T-helper 1 cell treated with Interleukin-12 subunit alpha and Interleukin-12 subunit beta and Interleukin-4 antibody, amounts not matched to agents 30 μg/mL and 1 μg/mL, for 36 hours (primary cell): ENCODE data around the gene RBM10.

Source experiments
- H3K27ac Mint-ChIP-seq: one replicate; pipeline ENCODE4 v1.8.0; 2021; ENCODE audit warnings: mild to moderate bottlenecking, mixed read lengths
- H3K27me3 Mint-ChIP-seq: one replicate; pipeline ENCODE4 v1.8.0; 2021; ENCODE audit warnings: low read depth, mixed read lengths
- H3K36me3 Mint-ChIP-seq: one replicate; pipeline ENCODE4 v1.8.0; 2021; ENCODE audit warnings: low read depth, mixed read lengths
- H3K4me1 Mint-ChIP-seq: one replicate; pipeline ENCODE4 v1.8.0; 2021; ENCODE audit warnings: low read depth, mixed read lengths
- H3K4me3 Mint-ChIP-seq: one replicate; pipeline ENCODE4 v1.8.0; 2021; ENCODE audit warnings: mild to moderate bottlenecking, moderate library complexity, mixed read lengths
- H3K9me3 Mint-ChIP-seq: one replicate; pipeline ENCODE4 v1.8.0; 2021; ENCODE audit warnings: mixed read lengths

The RBM10 gene

DNA sequence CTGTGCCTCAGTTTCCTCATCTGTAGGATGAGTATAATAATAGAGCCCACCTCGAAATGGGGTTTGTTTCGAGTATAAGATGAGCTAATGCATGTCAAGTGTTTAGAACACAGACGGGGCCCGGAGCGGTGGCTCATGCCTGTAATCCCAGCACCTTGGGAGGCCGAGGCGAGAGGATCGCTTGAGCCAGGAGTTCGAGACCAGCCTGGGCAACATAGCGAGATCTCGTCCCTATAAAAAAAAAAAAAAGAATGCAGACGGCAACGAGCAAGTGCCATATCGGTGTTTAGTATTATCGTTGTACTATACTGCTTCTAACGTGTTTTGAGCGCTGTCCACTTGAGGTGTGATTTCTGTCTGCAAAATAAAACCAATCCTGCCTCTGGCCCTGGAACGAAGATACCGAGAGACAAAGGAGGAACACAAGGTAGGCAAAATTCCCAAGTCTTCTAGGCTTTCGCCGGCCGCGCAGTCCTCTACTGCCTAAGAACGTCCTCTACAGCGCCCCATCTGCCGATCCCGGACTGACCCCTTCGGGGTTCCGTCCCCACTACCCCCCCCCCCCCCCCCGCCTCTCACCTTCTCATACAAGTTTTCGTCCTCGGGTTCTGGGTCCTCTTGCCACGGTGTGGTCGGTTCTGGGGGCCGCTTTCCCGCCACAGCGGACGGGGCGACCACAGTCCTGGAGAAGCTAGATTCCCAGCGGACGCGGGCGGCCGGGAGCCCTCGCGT lies 961 bp upstream of the RBM10 start:
- H3K9me3 Mint-ChIP-seq: no peaks in the 10 kb centered on the region
- peaks cover 25% of the 10 kb centered on the region for H3K4me1 Mint-ChIP-seq
- peak overlapping the region; percentile 97 for H3K4me3 Mint-ChIP-seq
- peak overlapping the region; percentile 99 for H3K27ac Mint-ChIP-seq
- H3K27me3 Mint-ChIP-seq: no peaks in the 10 kb centered on the region
- H3K36me3 Mint-ChIP-seq: peaks cover 34% of the 10 kb centered on the region

DNA sequence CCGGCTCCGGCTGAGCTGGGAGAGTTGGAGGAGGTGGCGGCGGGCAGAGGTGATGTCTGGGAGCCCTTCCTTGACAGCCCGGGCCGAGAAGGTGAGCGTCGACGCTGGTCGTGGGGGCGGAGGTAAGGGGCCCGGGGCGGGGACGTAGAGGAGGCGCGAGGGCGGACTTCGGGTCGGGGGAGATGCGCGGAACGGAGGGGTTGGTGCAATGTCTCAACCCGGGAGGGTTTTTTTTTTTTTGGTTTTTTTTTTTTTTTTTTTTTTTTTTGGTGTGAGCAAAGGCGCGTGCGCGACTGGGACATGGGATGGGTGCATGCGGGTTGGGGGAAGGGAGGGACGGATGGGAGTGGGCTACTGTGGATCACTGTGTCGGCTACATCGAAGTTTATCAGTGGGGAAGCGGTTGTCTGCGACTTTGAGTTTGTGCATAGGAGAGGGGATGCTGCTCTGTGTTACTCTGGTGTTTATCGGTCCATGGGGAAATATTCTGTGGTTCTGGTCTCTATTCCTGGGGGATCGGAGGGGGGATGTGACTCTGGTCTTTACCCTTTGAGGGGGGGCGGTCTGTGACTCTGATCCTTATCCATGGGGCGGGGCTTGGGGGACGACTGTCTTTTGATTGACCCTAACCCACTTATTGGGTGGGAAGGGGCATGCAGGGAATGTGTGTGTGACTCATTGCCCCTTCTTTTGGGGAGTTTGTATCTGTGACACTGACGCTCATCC lies 537 bp downstream of the RBM10 start:
- H3K4me3 Mint-ChIP-seq: peak overlapping the region; percentile 97
- H3K4me1 Mint-ChIP-seq: peaks cover 22% of the 10 kb centered on the region
- peak overlapping the region; percentile 99 for H3K27ac Mint-ChIP-seq
- no peaks in the 10 kb centered on the region for H3K27me3 Mint-ChIP-seq
- H3K36me3 Mint-ChIP-seq: peaks cover 37% of the 10 kb centered on the region
- H3K9me3 Mint-ChIP-seq: no peaks in the 10 kb centered on the region

- H3K36me3 Mint-ChIP-seq: peaks cover 33% of the 10 kb centered on the region
- H3K9me3 Mint-ChIP-seq: no peaks in the 10 kb centered on the region
- H3K27ac Mint-ChIP-seq: peak overlapping the region; percentile 99
- H3K4me3 Mint-ChIP-seq: peak overlapping the region; percentile 97
- H3K4me1 Mint-ChIP-seq: peaks cover 21% of the 10 kb centered on the region
- no peaks in the 10 kb centered on the region for H3K27me3 Mint-ChIP-seq
These were observed 1.3 kb downstream of the RBM10 start for GRCh38 chrX:47146121-47146935.

DNA sequence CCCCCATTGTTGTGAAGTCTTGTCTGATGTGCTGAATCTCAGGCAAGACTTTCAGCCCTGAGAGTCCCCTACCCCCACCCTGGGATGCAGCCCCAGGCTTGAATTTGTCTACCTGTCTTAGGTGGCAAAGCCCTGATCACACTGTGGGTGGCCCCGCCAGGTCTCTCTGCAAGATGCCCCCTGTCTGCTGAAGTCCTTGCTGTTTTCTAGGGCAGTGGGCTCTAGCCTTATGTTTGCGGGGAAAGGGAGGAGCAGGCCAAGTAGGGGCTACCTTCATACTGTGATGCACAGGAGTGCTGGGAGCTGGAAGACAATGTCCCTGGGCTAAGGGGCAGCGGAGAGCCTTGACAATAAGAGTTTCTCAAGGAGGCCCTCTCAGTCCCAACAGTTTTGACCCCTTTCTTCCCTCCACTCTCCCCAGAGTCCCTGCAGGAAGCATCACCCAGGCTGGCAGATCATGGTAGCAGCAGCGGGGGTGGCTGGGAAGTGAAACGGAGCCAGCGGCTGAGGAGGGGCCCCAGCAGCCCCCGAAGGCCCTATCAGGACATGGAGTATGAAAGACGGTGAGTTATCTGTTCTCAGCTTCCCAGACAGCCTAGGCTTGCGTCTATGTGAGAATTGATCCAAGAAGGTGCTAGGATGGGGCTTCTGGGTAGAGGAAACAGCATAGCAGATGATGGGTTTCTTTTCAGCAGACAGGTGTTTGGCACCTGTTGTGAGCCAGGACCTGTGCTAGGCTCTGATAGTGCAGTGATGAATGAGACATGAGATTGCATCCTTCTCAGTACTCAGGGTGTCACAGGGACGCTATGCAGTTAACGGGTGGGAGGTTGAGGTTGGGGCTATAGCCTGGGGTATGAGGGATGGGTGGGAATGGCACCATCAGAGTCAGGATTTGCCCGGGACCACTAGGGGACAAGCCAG lies 2.2 kb downstream of the RBM10 start:
- no peaks in the 10 kb centered on the region for H3K9me3 Mint-ChIP-seq
- no peaks in the 10 kb centered on the region for H3K27me3 Mint-ChIP-seq
- no peak overlapping the region for H3K4me3 Mint-ChIP-seq
- H3K4me1 Mint-ChIP-seq: peaks cover 21% of the 10 kb centered on the region
- H3K27ac Mint-ChIP-seq: peak overlapping the region; percentile 31
- peaks cover 30% of the 10 kb centered on the region for H3K36me3 Mint-ChIP-seq

GRCh38 chrX:47148946-47149345 lies 3.9 kb downstream of the RBM10 start:
- Mint-ChIP-seq H3K27ac (no peak overlapping the region), H3K36me3 (peaks cover 25% of the 10 kb centered on the region), H3K27me3 (no peaks in the 10 kb centered on the region), H3K9me3 (no peaks in the 10 kb centered on the region), H3K4me3 (no peak overlapping the region), H3K4me1 (peaks cover 13% of the 10 kb centered on the region)

DNA sequence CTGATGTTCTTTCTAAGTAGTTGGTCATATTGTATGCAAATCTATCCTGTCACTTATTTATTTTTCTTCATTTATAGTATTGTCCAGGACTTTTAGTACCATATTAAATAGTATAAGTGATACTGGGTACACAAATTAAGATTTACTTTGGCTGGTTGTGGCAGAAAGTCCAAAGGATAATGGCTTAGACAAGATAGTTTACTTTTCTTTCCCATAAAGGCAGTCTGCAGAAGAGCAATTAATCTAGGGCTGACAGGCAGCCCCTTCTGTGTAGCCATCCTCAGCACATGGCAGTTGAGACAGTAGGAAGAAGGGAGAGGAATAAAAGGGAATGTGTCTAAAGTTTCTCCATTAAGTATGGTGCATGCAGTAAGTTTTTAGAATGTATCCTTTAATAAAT lies 6.4 kb downstream of the RBM10 start:
- Mint-ChIP-seq H3K4me3 (no peak overlapping the region), H3K36me3 (peaks cover 23% of the 10 kb centered on the region), H3K4me1 (peaks cover 9% of the 10 kb centered on the region), H3K9me3 (no peaks in the 10 kb centered on the region), H3K27me3 (no peaks in the 10 kb centered on the region), H3K27ac (no peak overlapping the region)

- Mint-ChIP-seq H3K27ac (no peak overlapping the region), H3K4me1 (no peaks in the 10 kb centered on the region), H3K27me3 (no peaks in the 10 kb centered on the region), H3K9me3 (no peaks in the 10 kb centered on the region), H3K4me3 (no peak overlapping the region), H3K36me3 (peaks cover 1% of the 10 kb centered on the region)
These were observed 11.8 kb downstream of the RBM10 start for GRCh38 chrX:47156611-47157520.

DNA sequence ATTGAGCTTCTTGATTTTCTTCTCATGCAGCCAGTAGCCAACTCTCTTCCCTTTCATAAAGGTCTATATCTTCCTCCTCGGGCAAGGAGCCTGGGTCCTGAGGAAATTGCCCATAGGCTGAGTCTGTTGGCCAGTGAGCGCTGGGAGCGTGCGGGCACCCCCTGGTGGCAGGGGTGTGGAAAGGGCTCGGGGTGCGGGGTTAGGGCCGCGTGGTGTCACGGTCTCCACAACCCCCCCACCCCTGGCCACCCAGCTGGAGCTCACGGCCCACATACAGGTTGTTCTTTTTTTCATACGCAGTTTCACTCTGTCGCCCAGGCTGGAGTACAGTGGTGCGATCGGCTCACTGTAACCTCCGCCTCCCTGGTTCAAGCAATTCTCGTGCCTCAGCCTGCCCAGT lies 13.1 kb downstream of the RBM10 start:
- no peaks in the 10 kb centered on the region for H3K9me3 Mint-ChIP-seq
- H3K27ac Mint-ChIP-seq: no peak overlapping the region
- peaks cover 4% of the 10 kb centered on the region for H3K36me3 Mint-ChIP-seq
- no peaks in the 10 kb centered on the region for H3K4me1 Mint-ChIP-seq
- H3K27me3 Mint-ChIP-seq: no peaks in the 10 kb centered on the region
- H3K4me3 Mint-ChIP-seq: no peak overlapping the region

DNA sequence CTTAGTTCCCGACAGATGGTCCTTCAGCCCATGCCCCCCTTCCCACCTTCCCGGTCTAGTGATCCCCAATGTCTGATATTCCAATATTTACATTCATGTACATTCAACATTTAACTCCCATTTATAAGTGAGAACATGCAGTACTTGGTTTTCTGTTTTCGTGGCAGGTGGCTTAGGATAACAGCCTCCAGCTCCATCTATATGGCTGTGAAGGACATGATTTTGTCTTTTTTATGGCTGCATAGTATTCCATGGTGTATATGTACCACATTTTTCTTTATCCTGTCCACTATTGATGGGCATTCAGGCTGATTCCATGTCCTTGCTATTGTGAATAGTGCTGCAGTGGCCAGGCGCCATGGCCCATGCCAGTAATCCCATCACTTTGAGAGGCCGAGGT lies 13.8 kb downstream of the RBM10 start:
- Mint-ChIP-seq H3K27me3 (no peaks in the 10 kb centered on the region), H3K4me3 (no peak overlapping the region), H3K9me3 (no peaks in the 10 kb centered on the region), H3K36me3 (peaks cover 4% of the 10 kb centered on the region), H3K4me1 (no peaks in the 10 kb centered on the region), H3K27ac (no peak overlapping the region)

GRCh38 chrX:47160781-47161180 lies 15.8 kb downstream of the RBM10 start:
- peaks cover 9% of the 10 kb centered on the region for H3K36me3 Mint-ChIP-seq
- H3K4me3 Mint-ChIP-seq: no peak overlapping the region
- H3K4me1 Mint-ChIP-seq: no peaks in the 10 kb centered on the region
- H3K9me3 Mint-ChIP-seq: no peaks in the 10 kb centered on the region
- H3K27ac Mint-ChIP-seq: no peak overlapping the region
- no peaks in the 10 kb centered on the region for H3K27me3 Mint-ChIP-seq

DNA sequence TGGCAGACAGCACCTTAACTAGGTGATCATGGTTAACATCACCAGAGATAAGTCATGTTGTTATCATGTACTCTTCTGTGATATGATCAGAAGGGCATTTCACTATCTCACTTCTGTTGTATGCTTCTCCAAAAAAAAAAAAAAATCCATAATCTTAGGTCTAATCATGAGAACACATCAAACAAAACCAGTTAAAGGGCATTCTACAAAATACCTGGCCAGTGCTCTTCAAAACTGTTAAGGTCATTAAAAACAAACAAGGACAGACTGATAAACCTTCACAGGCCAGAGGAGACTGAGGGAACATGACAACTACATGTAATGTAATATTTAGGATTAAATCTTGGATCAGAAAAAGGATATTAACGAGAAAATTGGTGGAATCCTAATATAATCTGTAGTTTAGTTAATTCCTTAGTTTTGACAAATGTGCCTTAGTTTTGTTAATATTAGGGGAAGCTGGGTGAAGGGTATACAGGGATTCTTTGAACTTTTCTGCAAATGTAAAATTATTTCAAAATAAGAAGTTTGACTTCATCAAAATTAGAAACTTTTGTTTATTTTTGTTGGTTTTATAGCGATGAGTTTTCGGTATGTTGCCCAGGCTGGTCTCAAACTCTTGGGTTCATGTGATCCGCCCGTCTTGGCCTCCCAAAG lies 18.0 kb downstream of the RBM10 start:
- Mint-ChIP-seq H3K4me1 (no peaks in the 10 kb centered on the region), H3K9me3 (no peaks in the 10 kb centered on the region), H3K4me3 (no peak overlapping the region), H3K36me3 (peaks cover 9% of the 10 kb centered on the region), H3K27ac (no peak overlapping the region), H3K27me3 (no peaks in the 10 kb centered on the region)

- no peak overlapping the region for H3K27ac Mint-ChIP-seq
These were observed 19.4 kb downstream of the RBM10 start for GRCh38 chrX:47164420-47164819.

DNA sequence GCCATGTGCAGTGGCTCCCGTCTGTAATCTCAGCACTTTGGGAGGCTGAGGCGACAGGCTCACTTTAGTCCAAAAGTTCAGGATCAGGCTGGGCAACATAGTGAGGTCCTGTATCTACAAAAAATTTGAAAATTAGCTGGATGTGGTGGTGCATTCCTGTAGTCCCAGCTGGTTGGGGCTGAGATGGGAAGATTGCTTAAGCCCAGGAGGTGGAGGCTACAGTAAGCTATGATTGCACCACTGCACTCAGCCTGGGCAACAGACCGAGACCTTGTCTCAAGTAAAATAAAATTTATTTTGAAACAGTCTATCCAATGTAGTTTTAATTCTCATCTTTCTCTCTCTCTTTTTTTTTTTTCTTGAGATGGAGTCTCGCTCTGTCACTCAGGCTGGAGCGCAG lies 21.1 kb downstream of the RBM10 start:
- H3K27me3 Mint-ChIP-seq: no peaks in the 10 kb centered on the region
- no peaks in the 10 kb centered on the region for H3K4me1 Mint-ChIP-seq
- H3K27ac Mint-ChIP-seq: no peak overlapping the region
- H3K4me3 Mint-ChIP-seq: no peak overlapping the region
- peaks cover 13% of the 10 kb centered on the region for H3K36me3 Mint-ChIP-seq
- no peaks in the 10 kb centered on the region for H3K9me3 Mint-ChIP-seq

More at GRCh38 chrX:47164420-47164819, 19.4 kb downstream of the RBM10 start:
- Mint-ChIP-seq H3K4me3 (no peak overlapping the region), H3K9me3 (no peaks in the 10 kb centered on the region), H3K27me3 (no peaks in the 10 kb centered on the region), H3K4me1 (no peaks in the 10 kb centered on the region), H3K36me3 (peaks cover 14% of the 10 kb centered on the region)
